LHCN-M2 (cell line): ENCODE data around the gene PRAC1. TPM values are rescaled to one million over a fixed set of nuclear protein-coding genes. Genes with fewer than 3 reads are reported as not detected.

Source experiments
- DNase-seq: peaks from one replicate; pipeline ENCODE4 v3.0.0-alpha.2; 2012; ENCODE audit warnings: low read depth
- polyA plus RNA-seq: library from polyadenylated mRNA; unstranded; fragments of >200 nt; gene quantifications from one replicate; pipeline ENCODE4 v1.2.1, GENCODE V29; 2012; ENCODE audit warnings: missing spikeins
- total RNA-seq: library from RNA; depleted of rRNA; stranded (reverse); fragments of >200 nt; gene quantifications from 2 replicates; pipeline ENCODE4 v1.2.3, GENCODE V29; 2014; rRNA removed

PRAC1 gene
- total RNA-seq, result not detected in 2 replicates
- polyA plus RNA-seq, result not detected

- no peak for DNase-seq
Measured at GRCh38 chr17:48722201-48722907, at the start of gene PRAC1. Gene PRAC1, minus strand, starts transcription at chr17:48722518. Its CDS starts 126 bp downstream, at chr17:48722392.

- DNase-seq, result no peak
Measured at GRCh38 chr17:48770954-48771353, 48.6 kb upstream of the PRAC1 start.

- DNase-seq, result no peak
Measured at GRCh38 chr17:48769009-48769675, 46.8 kb upstream of the PRAC1 start.

- no peak for DNase-seq
Measured at GRCh38 chr17:48767263-48767774, 45.0 kb upstream of the PRAC1 start.

GRCh38 chr17:48761114-48761513 is 38.8 kb upstream of the PRAC1 start:
- no peak for DNase-seq

- DNase-seq, result no peak
Measured at GRCh38 chr17:48760411-48760810, 38.1 kb upstream of the PRAC1 start.

GRCh38 chr17:48759288-48759687 is 37.0 kb upstream of the PRAC1 start:
- DNase-seq, result peak; percentile 26

GRCh38 chr17:48757524-48757961 is 35.2 kb upstream of the PRAC1 start:
- DNase-seq, result peak; percentile 55

DNA sequence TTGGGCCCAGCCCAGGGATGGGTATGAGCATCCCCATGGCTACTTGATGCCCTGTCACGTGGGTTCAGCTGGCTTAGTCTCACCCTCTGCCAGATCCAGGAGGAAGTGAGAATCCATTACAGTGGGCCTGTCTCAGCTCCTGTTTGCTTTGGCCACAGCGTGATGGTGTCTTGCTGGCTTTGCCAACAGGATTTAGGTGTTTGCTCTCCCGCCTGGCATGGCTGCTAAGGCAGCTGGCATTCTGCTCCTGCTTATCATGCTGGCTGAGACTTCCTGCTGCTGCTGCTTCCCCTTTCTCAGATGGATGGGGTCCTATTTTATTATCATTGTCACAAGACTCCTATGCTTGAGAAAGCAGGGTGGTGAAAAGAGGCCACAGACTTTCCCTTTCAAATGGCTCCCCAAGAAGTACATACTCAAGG is 34.5 kb upstream of the PRAC1 start:
- no peak for DNase-seq

GRCh38 chr17:48755356-48755755 is 33.0 kb upstream of the PRAC1 start:
- no peak for DNase-seq

GRCh38 chr17:48754500-48755261 is 32.4 kb upstream of the PRAC1 start:
- no peak for DNase-seq

GRCh38 chr17:48753794-48754499 is 31.6 kb upstream of the PRAC1 start:
- peak; percentile 56 for DNase-seq

DNA sequence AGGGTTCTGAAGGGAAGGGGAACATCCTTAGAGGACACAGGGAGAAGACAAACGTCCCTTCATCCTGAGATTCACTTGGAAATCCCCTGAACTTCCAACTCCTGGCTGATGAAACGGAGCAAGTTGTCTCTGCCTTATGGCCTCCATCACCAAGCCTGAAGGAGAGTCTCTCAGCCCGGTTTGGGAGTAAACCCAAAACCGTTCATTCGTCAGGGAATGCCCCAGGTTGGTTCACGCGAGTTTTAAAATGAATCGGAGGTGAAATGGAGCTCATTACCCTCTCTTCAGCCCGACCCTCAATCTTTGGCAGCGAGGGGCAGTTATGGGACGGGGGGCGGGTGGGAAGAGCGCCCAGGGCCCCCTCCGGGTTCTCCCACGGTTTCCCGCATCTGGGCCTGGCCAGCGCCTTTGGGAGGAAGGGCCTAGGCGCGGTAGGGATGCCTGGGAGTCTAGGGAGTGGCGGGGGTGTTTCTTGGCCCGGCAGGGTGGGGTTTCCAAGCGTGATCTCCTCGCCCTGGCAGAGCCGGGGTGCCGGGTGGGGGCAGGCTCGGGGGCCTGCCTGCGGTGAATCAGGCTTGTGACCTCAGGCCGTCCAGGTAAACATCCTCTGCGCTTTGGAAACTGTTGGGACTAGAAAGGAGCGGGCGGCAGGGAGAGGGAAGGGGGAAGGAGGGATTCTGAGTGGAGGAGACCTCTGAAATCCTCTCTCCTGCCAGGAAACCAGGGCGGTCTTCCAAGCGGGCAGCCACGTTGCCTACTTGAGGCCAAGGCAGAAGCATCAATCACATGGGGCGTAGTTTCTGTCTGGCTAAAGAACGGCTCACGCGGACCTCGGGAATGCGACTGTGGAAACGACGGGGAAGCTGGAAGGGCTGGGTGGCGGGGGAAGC is 30.3 kb upstream of the PRAC1 start:
- no peak for DNase-seq

- no peak for DNase-seq
Measured at GRCh38 chr17:48751733-48752398, 29.5 kb upstream of the PRAC1 start.

- peak; percentile 19 for DNase-seq
Measured at GRCh38 chr17:48751172-48751571, 28.9 kb upstream of the PRAC1 start.

GRCh38 chr17:48749621-48750553 is 27.6 kb upstream of the PRAC1 start:
- DNase-seq, result no peak

- DNase-seq, result no peak
Measured at GRCh38 chr17:48748718-48749566, 26.6 kb upstream of the PRAC1 start.
